Stimulated activated CD8-positive, alpha-beta memory T cell treated with anti-CD3 and anti-CD28 coated beads, Interleukin-2, amount 100 ng/mL, for 1 hour (primary cell): Measurements from ENCODE around the gene ZNF358.

Source experiments
- DNase-seq, 2 donors: peaks; one replicate each; pipeline ENCODE4 v3.0.0-alpha.2; 2020; ENCODE audit warnings: low read depth in 2 of 2

Gene ZNF358

GRCh38 chr19:7520131-7521051 lies 4.5 kb downstream of the ZNF358 start:
- no peak for DNase-seq

- no peak for DNase-seq
Observed at GRCh38 chr19:7521551-7522071, 5.7 kb downstream of the ZNF358 start.

- DNase-seq, result peak; percentile 98 to 100
Observed at GRCh38 chr19:7522072-7522922, 6.4 kb downstream of the ZNF358 start, which contains the start of gene MCOLN1. Gene MCOLN1, plus strand, starts transcription at chr19:7522624. Its CDS starts 127 bp downstream, at chr19:7522751.

GRCh38 chr19:7522923-7523667 lies 7.2 kb downstream of the ZNF358 start:
- DNase-seq, result no peak

GRCh38 chr19:7524523-7524922 lies 8.6 kb downstream of the ZNF358 start:
- no peak for DNase-seq

GRCh38 chr19:7524992-7525739 lies 9.3 kb downstream of the ZNF358 start:
- no peak for DNase-seq

- no peak for DNase-seq
Observed at GRCh38 chr19:7526059-7526929, 10.4 kb downstream of the ZNF358 start.

GRCh38 chr19:7527516-7528191 lies 11.8 kb downstream of the ZNF358 start:
- DNase-seq, result no peak

- DNase-seq, result no peak
Observed at GRCh38 chr19:7528192-7528519, 12.3 kb downstream of the ZNF358 start.

GRCh38 chr19:7528522-7529245 lies 12.8 kb downstream of the ZNF358 start:
- no peak for DNase-seq

GRCh38 chr19:7529246-7529600 lies 13.3 kb downstream of the ZNF358 start:
- no peak for DNase-seq

- no peak for DNase-seq
Observed at GRCh38 chr19:7529610-7530490, 13.9 kb downstream of the ZNF358 start.

GRCh38 chr19:7533281-7533885 lies 17.5 kb downstream of the ZNF358 start:
- no peak for DNase-seq

- peak; percentile 62 to 72 for DNase-seq
Observed at GRCh38 chr19:7533925-7534480, 18.1 kb downstream of the ZNF358 start.

GRCh38 chr19:7534531-7535046 lies 18.7 kb downstream of the ZNF358 start:
- DNase-seq, result peak in 1 of 2 donors; percentile 13

- DNase-seq, result peak; percentile 84 to 85
Observed at GRCh38 chr19:7535047-7535997, 19.4 kb downstream of the ZNF358 start, which contains the start of gene PNPLA6. Gene PNPLA6, plus strand, starts transcription at chr19:7535717. Its CDS starts 72 bp downstream, at chr19:7535789.
